HG03045 (cell line): Measurements from ENCODE around the gene TUBGCP4.

Experiments used
- ATAC-seq: cut with Tn5 transposase; IDR thresholded peaks from one replicate; pipeline ENCODE4 v1.9.1; 2021; ENCODE audit warnings: mild to moderate bottlenecking, moderate library complexity; ENCODE audit not compliant: unreplicated experiment

Gene TUBGCP4

GRCh38 chr15:43402255-43402654, 31.4 kb downstream of the TUBGCP4 start:
- no peak for ATAC-seq

GRCh38 chr15:43403616-43404015, 32.7 kb downstream of the TUBGCP4 start:
- no peak for ATAC-seq

DNA sequence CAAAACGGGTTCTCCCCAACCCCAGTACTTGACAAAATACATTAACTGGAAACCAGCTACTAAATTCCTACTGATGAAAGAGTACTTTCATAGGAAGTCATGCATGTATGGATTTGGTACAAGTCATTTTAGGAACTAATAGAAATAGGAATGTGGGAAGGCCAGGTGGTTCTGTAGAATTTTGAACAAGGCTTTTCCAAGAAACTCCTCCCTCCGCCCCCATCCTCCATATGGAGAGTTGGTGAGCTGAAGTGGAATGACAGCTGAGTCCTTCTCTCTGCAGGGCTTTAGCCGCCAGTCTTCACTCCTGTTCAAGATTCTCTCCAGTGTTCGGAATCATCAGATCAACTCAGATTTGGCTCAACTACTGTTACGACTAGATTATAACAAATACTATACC, 33.2 kb downstream of the TUBGCP4 start:
- ATAC-seq, result no peak

GRCh38 chr15:43406189-43406588, 35.3 kb downstream of the TUBGCP4 start:
- ATAC-seq, result no peak

GRCh38 chr15:43406808-43407207, 35.9 kb downstream of the TUBGCP4 start:
- ATAC-seq, result no peak

- ATAC-seq, result no peak
Observed at GRCh38 chr15:43408789-43409188, 37.9 kb downstream of the TUBGCP4 start.

DNA sequence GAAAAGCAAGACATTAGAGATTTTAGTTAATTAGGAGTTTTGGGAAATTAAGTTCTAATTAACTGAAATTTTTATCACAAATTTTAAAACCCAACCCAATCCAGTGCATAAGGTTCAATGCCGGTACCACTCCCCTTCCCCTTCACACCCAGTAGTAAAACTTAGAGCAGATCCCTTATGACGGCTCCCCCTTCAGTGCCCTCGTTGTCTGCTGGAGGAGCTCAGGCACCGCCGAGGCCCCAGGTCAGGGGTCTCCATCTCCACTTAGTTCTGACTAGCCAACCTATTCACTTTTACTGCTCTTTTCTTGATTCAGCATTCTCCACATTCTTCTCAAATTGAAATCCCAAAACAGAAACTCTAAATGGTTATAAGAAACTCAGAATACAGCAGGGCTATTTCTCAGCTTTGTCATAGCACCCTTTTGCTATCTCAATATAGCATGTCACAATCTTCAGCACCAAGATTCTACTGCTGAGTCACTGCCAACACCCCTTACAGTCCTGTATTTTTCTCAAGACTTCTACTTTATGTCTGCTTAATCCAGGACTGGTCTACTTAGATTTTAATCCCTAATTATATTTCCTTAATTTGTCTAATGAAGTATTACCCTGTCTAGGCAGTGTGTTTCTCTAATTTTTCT, 39.8 kb downstream of the TUBGCP4 start:
- no peak for ATAC-seq

- ATAC-seq, result no peak
Observed at GRCh38 chr15:43412096-43412495, 41.2 kb downstream of the TUBGCP4 start.

DNA sequence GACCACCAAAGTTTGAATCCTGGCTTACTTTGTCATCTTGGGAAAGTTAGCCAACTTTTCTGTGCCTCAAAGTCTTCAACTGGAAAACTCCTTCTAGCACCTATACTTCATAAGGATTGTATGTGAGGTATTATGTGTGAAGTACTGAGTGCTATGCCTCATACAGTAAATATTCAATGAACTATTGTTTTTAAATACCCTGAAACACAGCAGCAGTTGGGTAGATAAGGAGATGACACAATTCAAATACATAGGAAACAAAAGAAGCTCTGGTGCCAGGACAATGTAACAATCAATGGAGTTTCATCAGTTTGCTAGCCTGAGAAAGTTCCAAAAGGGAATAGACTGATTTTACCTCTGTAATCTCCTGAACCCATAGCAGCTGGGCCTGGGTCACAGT, 43.3 kb downstream of the TUBGCP4 start:
- no peak for ATAC-seq

- no peak for ATAC-seq
Observed at GRCh38 chr15:43420435-43420834, 49.5 kb downstream of the TUBGCP4 start.

GRCh38 chr15:43420876-43421275, 50.0 kb downstream of the TUBGCP4 start:
- ATAC-seq, result no peak

DNA sequence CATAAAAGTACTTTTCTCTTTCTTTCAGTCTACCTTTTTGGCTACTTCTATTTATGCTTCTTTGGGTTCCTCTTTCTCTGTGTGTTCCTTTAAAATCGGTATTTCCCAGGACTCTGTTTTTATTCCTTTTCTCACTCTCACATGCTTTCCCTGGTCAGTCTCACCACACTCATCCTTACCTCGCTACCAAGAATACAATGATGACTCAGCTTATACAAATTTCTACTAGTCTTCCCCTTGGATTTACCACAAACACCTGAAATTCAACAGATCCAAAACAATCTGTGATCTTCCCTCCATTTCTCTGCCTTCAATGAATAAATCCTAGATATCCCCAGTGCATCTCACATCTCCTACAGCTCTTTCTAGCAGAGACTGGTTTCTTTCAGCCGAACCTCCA, 52.9 kb downstream of the TUBGCP4 start:
- ATAC-seq, result no peak

- ATAC-seq, result no peak
Observed at GRCh38 chr15:43429687-43430086, 58.8 kb downstream of the TUBGCP4 start.

DNA sequence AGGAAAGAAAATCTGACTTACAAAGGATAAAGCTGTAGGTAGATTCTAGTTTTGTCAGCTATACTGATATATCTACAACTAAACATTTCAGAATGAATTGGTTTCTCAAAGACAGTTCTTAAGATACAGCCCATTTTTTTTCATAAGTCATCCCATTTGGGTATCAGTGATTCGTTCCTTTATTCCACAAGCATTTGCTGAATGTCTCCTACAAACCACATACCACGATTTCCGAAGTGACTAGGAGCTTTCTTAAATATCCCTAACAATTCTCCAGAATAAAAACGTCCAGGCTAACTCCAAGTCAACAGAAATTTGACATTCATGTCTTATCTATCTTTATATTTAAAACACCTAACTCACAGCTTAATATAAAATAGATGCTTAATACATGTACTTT, 62.3 kb downstream of the TUBGCP4 start:
- ATAC-seq, result no peak

DNA sequence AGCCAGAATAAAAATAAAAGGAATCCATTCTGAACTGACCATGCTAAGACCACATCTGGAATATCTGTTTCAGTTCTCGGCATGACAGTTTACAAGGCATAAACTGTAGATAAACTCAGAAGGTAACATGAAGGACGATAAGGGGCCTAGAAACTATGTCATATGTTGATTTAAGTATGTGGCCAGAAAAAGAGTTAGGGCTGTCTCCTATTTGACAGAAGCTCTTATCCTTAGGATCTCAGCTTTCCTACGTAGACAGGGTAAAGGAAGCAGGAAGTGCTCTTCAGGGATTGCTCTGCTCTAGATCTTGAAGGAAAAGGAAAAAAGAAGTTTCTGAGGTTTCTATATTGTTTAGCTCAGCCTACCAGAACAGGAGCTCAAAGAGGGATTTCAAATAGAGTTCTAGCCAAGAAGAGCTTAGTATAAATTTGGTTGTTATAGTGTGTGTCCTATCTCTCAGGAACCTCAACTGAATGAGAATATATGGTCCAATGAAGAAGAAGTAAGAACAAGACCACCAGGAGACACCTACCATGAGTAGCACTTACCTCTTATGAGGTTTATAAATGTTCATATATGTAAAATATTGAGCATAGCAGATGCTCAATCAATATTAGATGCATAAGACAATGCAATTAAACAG, 62.9 kb downstream of the TUBGCP4 start:
- ATAC-seq, result no peak

- ATAC-seq, result no peak
Observed at GRCh38 chr15:43434446-43434845, 63.5 kb downstream of the TUBGCP4 start.

DNA sequence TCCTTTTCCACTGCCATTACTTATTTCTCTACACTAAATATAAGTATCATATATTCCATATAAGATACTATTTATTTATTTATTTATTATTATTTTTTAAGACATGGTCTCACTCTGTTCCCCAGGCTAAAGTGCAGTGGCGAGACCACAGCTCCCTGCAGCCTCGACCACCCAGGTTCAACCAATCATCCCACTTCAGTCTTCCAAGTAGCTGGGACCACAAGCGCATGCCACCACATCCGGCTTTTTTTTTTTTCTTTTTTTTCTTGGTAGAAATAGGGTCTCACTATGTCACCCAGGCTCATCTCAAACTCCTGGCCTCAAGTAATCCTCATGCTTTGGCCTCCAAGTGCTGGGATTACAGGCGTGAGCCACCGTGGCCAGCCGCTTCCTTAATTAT, 65.5 kb downstream of the TUBGCP4 start:
- no peak for ATAC-seq

DNA sequence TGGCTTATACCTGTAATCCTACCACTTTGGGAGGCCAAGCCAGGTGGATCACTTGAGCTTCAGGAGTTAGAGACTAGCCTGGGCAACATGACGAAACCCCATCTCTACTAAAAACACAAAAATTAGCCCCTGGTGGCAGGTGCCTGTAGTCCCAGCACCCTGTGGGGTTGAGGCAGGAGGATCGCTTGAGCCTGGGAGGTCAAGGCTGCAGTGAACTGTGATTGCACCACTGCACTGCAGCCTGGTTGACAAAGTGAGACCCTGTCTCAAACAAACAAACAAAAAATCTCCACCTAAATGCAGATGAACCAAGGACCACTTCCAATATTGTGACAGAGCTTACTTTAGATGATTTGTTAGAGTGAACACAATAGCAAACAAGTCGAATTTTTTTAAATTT, 68.4 kb downstream of the TUBGCP4 start:
- ATAC-seq, result no peak

DNA sequence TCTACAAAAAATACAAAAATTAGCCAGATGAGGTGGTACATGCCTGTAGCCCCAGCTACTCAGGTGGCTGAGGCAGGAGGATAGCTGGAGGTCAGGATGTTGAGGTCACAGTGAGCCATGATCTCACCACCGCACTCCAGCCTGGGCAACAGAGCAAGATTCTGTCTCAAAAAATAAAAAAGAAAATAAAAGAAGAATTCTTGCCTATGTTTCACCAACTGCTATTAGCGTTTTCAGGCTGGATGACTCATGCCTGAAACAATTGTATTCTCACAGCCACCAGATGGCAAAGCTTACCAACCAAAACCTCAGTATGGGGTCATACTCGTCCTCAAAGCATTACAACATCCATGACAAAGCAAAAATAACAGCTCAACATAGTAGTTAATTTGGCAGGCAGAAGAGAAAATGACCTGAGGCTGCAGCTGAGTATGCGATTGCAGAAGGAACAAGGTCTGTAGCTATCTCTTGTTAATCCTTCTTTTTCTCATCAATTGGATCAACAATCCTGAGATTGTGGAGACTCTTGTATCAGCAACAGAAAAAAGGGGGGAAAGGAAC, 69.9 kb downstream of the TUBGCP4 start:
- peak; percentile 61 for ATAC-seq

DNA sequence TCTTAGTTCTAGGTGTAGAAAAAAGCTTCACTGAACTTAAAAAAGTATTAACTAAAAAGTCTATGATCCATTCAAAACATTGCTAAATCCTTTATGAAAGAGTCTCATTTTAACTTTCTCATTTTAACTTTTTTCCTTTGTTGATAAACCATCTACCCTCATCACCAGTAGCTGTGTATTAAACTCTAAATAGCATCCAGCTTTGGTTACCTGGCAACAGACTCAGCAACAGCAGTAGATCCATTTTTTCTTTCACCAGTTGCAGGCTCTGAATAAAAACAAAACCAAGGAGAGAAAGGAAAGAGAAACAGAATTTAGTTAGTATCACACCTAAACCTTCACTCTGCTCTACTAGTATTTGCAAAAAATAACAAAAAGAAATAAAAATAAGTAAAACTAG, 70.4 kb downstream of the TUBGCP4 start:
- ATAC-seq, result no peak

GRCh38 chr15:43446344-43446743, 75.4 kb downstream of the TUBGCP4 start:
- ATAC-seq, result no peak

- no peak for ATAC-seq
Observed at GRCh38 chr15:43449981-43450380, 79.1 kb downstream of the TUBGCP4 start.
